NCI-H2196 treated with DMSO at 0.1 percent for 48 hours (cell line): Measurements from ENCODE around the gene NRXN3.
"Not testable (repeated sequence)": the region's sequence is repeated elsewhere in the genome, so short reads cannot be mapped to it uniquely, and the experiment has no call there.

Experiments used
- DNase-seq: peaks from one replicate; lab custom pipeline; 2025; ENCODE audit not compliant: unreplicated experiment; lab: John Stamatoyannopoulos, UW

Gene NRXN3

GRCh38 chr14:78573736-78574135 lies 403.6 kb downstream of the NRXN3 start:
- not testable (repeated sequence) for DNase-seq

DNA sequence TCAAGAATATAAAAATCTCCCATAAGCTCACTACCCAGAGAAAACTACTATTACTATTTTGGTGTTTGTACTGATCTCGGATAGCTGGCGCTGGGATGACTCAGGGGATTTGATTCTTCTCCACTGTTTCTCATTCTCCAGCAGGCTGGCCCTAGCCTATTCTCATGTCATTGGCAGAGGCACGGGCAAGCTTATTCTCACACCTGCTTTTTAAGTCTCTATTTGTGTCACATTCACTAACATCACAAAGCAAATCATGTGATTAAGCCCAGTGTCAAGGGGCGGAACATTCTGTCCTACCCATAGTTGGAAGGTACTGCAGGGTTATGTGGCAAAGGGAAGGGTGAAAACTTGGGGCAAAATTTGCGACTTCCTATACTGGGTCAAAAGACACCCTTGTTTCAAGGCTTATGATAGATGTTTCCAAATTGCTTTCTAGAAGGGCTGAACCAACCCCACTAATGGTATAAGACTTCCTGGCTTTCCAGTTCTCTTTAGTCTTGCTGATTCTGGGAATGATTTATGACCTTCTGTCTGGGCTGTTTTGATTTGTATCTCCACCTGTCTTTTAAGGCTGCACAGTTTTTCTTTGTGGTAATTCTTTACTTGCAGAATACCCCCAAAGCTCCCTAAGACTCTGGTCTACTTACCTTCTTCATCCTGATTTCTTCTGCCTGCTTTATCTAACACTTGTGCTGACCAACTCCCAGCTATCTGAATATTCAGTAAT lies 406.4 kb downstream of the NRXN3 start:
- no peak for DNase-seq

- no peak for DNase-seq
These were observed 411.1 kb downstream of the NRXN3 start for GRCh38 chr14:78581229-78581628.

GRCh38 chr14:78586681-78587080 lies 416.5 kb downstream of the NRXN3 start:
- no peak for DNase-seq

DNA sequence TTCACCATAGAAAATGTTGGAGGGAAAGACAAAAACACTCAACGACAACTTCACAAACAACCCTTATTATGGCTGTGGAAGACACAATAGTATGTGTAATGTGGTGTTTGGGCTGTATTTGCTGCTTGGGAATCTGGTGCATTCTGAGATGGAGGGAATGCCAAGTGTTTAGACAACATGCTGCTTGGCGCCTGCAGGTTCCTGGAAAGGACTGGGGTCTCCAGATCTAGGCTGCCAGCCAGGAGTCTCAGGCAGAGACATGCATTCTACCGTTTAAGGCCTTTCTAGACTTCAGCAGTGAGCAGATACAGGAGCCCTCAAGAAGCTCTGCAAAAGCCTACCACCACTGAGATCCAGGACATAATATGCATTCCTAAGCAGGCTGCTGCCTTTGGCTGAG lies 418.7 kb downstream of the NRXN3 start:
- DNase-seq = no peak

- DNase-seq = no peak
These were observed 422.5 kb downstream of the NRXN3 start for GRCh38 chr14:78592616-78593219.

DNA sequence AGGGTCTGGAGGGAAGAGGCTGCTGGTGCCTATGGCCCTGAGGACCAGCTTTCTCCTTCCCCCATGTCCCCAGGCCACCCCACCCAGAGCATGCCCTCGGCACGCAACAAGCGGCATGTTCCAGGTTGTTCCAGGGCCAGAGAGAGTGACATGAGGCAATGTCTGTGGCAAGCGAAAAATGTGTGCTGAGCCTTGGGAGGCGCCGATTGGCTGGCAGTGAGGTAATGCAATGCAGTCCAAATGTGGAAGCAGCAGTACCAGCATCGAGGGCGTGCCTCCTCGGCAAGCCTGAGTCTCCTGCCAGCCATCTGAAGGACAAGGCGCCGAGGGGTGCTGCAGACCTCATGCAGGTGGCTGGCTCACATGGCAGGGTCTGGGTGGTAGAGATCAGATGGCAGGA lies 423.8 kb downstream of the NRXN3 start:
- no peak for DNase-seq

DNA sequence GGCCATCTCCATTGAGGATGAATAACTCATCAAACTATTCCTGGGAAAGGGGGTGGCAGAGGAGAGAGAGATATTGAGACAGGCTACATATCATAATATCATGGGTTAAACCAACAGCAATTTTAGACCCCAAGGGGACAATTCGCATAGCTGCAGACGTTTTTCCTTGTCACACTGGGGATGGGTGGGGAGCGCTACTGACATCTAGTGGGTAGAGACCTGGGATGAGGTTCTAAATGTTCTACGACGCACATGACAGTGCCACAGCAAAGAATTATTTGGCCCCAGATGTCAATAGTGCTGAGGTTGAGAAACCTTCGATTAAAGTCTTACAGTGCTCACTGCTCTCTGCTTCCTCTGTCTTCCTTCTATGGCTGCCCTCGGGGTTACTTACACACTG lies 425.6 kb downstream of the NRXN3 start:
- no peak for DNase-seq

GRCh38 chr14:78598046-78598920 lies 428.1 kb downstream of the NRXN3 start:
- DNase-seq = peak; percentile 48

DNA sequence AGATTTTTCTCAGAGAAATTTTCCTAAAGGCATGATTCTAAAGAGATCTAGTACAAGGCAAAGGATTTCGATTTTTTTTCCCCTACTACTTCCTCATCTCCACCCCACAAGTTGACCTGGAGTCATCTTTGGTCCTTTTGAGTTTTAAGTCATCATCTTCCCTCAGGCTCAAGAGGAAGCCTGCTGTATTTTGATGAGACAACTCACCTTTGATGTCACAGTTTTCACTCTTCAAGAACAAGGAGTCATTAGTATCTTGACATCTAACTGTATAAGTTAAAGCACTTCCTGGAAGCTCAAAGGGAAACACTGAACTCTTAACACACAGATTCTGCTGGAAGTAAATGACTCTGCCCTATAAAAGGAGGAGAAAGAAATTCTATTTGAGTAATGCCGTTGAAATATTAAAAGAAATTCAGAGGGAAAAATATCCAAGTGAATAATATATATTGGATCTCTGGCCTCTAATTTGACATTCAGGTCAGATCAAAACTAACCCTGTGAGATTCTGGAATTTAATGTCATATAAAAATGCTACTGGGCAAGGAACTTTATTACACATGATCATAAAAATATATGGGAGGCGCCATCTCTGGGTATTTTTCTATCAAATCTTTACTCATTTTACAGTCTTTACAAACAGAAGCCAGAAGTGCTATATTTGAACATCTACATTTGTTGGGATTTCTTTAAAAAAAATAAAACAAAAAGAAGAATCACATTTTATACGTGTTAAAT lies 435.0 kb downstream of the NRXN3 start:
- no peak for DNase-seq

DNA sequence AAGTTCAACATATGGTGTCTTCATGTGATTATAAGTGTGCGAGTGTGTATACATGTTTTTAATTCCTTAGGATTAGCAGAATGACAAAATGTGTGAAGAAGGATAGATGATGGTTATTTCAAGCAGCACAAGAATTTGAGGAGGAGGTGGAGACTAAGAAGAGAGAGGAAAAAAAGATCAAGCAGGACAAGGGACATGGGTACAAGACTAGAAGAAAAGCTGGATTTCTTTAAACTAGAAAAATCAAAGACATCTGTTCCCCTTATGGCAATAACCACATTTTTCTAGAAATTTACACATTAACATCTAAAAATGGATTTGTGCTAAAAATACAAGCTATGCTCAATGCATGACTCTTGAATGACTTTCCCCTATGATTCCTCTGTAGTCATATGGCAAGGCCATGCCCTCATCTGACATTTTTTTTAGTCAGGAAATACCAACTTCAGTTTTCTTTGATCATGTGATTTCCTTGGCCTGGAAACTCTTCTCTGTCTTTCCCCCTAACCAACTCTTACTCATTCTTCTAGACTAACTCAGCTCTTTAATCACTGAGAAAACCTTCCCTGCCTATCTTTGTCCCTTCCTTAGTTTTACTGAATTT lies 435.8 kb downstream of the NRXN3 start:
- DNase-seq = no peak

DNA sequence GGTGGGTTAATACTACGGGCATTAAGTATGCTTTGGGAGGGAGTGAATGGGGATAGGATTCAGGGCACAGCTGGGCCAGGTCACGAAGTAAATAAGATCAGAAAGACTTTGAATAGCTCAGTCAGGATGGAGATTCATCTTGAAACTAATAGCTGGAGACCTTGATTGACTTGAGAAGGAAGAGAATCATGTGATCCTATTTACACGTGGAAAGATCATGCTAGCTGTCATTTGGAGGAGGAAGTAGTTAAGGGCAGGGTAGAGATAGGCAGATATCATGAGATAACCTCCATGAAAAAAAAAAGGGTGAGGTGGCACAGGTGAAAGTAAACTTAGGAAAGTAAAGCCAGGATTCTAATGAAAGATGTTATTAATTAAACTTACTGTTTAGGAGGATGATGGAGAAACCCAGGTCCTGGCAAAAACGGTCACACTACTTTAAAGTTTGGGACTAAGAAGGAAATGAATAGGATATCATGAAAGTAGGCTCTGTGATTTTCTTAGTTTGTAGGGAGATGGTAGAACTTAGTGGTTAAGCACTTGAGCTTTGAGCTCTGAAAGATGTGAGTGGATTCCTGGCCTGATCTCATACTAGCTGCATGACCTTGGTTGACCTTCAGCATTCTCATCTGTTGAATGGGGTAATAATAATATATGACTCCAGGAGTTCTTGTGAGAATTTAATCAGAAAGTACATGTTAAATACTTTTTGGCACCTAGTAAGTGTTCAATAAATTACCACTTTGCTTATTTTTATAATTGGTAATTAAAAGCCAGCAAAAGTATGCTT lies 439.0 kb downstream of the NRXN3 start:
- no peak for DNase-seq

GRCh38 chr14:78610994-78611393 lies 440.8 kb downstream of the NRXN3 start:
- no peak for DNase-seq

- no peak for DNase-seq
These were observed 441.8 kb downstream of the NRXN3 start for GRCh38 chr14:78611796-78612571.

- no peak for DNase-seq
These were observed 442.5 kb downstream of the NRXN3 start for GRCh38 chr14:78612666-78613065.

DNA sequence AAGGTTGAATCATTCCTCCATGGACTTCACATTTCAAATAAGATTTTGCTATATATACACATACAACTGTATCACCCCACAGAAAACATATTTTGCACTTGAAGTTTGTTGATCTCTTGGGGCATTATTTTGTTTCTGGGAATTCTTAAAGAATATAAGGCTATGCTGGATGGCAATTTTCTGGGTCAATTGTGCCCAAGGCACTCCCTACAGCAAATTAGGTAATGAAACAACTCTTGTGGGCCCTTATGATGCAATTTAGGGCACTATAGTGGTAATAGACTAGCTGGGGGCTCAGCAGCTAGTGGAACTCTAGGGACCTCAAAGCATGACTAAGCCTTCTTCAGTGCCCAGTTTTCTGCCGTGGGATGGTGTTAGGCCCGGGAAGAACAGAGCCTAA lies 444.4 kb downstream of the NRXN3 start:
- DNase-seq = no peak

- no peak for DNase-seq
These were observed 447.6 kb downstream of the NRXN3 start for GRCh38 chr14:78617735-78618134.

DNA sequence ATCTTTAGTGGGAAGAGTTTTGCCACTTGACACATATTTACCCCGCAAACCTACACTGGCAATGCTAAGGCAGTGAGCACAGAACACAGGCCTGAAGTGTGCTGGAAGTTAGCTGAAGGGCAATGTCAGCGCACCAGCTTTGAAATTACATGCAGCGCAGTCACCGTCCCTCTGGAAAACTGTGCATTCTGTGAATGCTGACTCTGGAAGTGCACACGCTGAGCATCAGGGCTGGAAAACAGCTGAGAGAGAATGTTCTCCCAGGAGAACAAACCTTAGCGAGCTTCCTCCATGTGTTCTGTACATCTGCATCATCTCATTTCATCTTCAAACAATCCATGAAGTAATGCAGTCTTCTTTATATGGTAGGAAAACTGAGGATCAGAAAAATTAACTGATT lies 448.2 kb downstream of the NRXN3 start:
- no peak for DNase-seq

DNA sequence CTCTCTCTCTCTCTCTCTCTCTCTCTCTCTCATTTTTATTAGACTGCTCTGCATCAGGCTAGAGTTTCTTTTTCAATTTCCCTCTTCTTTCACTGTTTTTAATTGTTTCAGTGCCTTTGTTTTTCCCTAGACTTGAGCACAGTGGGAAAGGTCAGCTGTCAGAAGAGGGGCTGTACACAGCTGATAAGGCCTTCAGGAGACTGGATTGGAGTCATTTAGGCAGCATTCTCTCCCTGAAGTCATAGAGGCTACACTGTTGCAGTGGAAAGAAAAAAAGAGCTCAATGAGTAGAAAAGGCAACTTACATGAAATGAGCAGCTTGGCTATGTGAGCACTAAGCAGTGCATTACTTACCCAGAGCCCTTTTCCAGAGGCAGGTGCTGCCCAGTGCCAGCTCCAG lies 456.9 kb downstream of the NRXN3 start:
- DNase-seq = no peak
